ENCODE data around the gene SSBP4. TPM values are rescaled to one million over a fixed set of nuclear protein-coding genes. Genes with fewer than 3 reads are reported as not detected.

SSBP4 gene
- total and polyA plus RNA-seq, 2 donors (not counting 3 experiments of a cell fraction or from before 2014, with no cell fraction given), result 89.6 to 151 TPM

- H4K20me1 ChIP-seq (replicated peaks; ENCODE audit: control insufficient read depth, extremely low read depth, insufficient read depth, low read length), result no peaks in the 10 kb centered on the region
- BruUV-seq (replicated peaks), result no TSS peak
- peaks cover 10% of the 10 kb centered on the region for H3K4me1 ChIP-seq (ENCODE audit: control insufficient read depth, extremely low read depth, insufficient read depth, low read length)
- H2AFZ ChIP-seq (ENCODE audit: low read depth, low read length), result no peak overlapping the region
- no peaks in the 10 kb centered on the region for H3K9me3 ChIP-seq (replicated peaks; ENCODE audit: control insufficient read depth, insufficient read depth, low read length)
- TF ChIP-seq POLR2A (IDR thresholded peaks at IDR 0.05; ENCODE audit: low read depth, low read length) (no peak), POLR2AphosphoS5 (IDR thresholded peaks at IDR 0.05; ENCODE audit: insufficient read depth, low read depth, low read length) (no peak), MAX (IDR thresholded peaks at IDR 0.05; ENCODE audit: insufficient read depth, insufficient read length) (no peak), CTCF (IDR thresholded peaks at IDR 0.05; ENCODE audit: extremely low read depth in 1 of 2, insufficient read depth in 1 of 2, low read depth in 1 of 2, low read length in 2 of 2) (no peak), MYC (IDR thresholded peaks at IDR 0.05; ENCODE audit: low read depth, low read length) (no peak)
- peak; percentile 70 for FAIRE-seq
- no peak overlapping the region for H3K27ac ChIP-seq (ENCODE audit: insufficient read depth, low read depth, low read length)
- dilution Hi-C loops (cut with MboI; ENCODE audit: extremely low pct_ligation_motif_present, low sequenced_read_pairs), result no loop called here
- POLR2A ChIA-PET, result no interaction called here
- intact Hi-C loops (cut with micrococcal nuclease), result no loop called here
- no peaks in the 10 kb centered on the region for H3K9me1 ChIP-seq (replicated peaks; ENCODE audit: control insufficient read depth, extremely low read depth, insufficient read depth, low read length)
- peaks cover 0 to 20% of the 10 kb centered on the region in 2 experiments for H3K36me3 ChIP-seq (ENCODE audit: control insufficient read depth in 2 of 2, extremely low read depth in 1 of 2, insufficient read depth in 2 of 2, low read length in 2 of 2)
- CTCF ChIA-PET, result interaction anchor here (2.4 to 7.0 kb wide), 2 partner anchors 14 to 56 kb away, joined by 6 to 127 read pairs; no protein-coding TSS in a partner anchor
- H3K9ac ChIP-seq (replicated peaks; ENCODE audit: extremely low read depth, insufficient read depth, low read length), result no peak overlapping the region
- peaks cover 6% of the 10 kb centered on the region for H3K79me2 ChIP-seq (ENCODE audit: control insufficient read depth, insufficient read depth, low read length)
- no peak overlapping the region for H3K4me2 ChIP-seq (ENCODE audit: insufficient read depth, low read length)
- peak; percentile 59 for DNase-seq (ENCODE audit: low read depth, low spot score)
- H3K27me3 ChIP-seq (ENCODE audit: control insufficient read depth in 2 of 2, insufficient read depth in 2 of 2, low read length in 2 of 2), result no peaks in the 10 kb centered on the region
- no peak overlapping the region for H3K4me3 ChIP-seq (replicated peaks in 1 of 3; ENCODE audit: insufficient read depth in 1 of 3, low read depth in 1 of 3, low read length in 3 of 3)
Observed at GRCh38 chr19:18464646-18465045, 45.4 kb downstream of the SSBP4 start.
